ENCODE measurements around the gene VAPA. TPM values are rescaled to one million over a fixed set of nuclear protein-coding genes. Genes with fewer than 3 reads are reported as not detected.

Gene VAPA
- total RNA-seq, 4 donors from 2014 or later: 188 to 221 (median 209) TPM

DNA sequence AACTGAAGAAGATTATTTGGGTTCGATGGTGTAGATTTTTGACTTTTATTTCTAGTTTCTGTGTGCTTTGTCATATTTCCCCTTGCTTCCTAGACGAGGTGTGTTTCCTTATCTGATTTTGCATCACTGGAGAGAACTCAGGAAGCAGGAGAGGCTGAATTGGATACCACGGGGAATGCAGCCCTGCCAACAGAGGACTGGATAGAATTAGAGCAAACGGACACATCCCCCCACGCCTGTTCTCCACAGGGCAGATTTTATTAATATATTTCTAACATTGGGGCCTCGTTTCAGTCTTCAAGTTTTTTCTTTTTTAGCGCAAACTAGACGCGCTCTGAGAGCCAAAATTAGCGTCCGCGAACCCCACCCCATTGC lies 678 bp upstream of the VAPA start:
- no peak for TF ChIP-seq POLR2A (IDR thresholded peaks at IDR 0.05)
- TF ChIP-seq, protein P1, sequence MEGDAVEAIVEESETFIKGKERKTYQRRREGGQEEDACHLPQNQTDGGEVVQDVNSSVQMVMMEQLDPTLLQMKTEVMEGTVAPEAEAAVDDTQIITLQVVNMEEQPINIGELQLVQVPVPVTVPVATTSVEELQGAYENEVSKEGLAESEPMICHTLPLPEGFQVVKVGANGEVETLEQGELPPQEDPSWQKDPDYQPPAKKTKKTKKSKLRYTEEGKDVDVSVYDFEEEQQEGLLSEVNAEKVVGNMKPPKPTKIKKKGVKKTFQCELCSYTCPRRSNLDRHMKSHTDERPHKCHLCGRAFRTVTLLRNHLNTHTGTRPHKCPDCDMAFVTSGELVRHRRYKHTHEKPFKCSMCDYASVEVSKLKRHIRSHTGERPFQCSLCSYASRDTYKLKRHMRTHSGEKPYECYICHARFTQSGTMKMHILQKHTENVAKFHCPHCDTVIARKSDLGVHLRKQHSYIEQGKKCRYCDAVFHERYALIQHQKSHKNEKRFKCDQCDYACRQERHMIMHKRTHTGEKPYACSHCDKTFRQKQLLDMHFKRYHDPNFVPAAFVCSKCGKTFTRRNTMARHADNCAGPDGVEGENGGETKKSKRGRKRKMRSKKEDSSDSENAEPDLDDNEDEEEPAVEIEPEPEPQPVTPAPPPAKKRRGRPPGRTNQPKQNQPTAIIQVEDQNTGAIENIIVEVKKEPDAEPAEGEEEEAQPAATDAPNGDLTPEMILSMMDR (IDR thresholded peaks at IDR 0.05): no peak
- DNase-seq (ENCODE audit: low spot score in 2 of 2): no peak
- 3 to 5% methylated on average over 12 of the region's 12 CpGs for WGBS, 2 donors
- H3K4me3 ChIP-seq (ENCODE audit: low read depth, poor library complexity, severe bottlenecking): peak overlapping the region; percentile 40
- intact Hi-C loops (cut with DNase I; ENCODE audit: low total_unique reads): no loop called here

DNA sequence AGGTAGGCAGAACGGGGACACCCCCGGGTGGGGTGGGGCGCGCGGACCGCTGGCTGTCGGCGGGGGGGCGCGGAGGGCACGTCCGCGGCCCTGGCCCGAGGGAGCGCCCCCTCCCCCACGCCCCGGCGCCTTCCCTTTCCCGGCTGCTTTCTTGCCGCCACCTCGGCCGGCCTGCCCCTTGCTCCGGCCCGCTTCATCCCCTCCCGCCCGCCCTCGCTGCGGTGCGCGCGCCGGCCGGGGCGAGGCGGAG lies 443 bp downstream of the VAPA start:
- peak overlapping the region; percentile 100 for H3K4me3 ChIP-seq (ENCODE audit: low read depth, poor library complexity, severe bottlenecking)
- intact Hi-C loops (cut with DNase I; ENCODE audit: low total_unique reads): no loop called here
- 0% methylated on average over 4 to 10 of the region's 35 CpGs for WGBS, 2 donors
- no peak for DNase-seq (ENCODE audit: low spot score in 2 of 2)
- TF ChIP-seq, protein P1 (IDR thresholded peaks at IDR 0.05): no peak

GRCh38 chr18:9914584-9915290 lies 921 bp downstream of the VAPA start:
- 0 to 1% methylated on average over 15 to 49 of the region's 77 CpGs for WGBS, 2 donors
- no peak for TF ChIP-seq POLR2A (IDR thresholded peaks at IDR 0.05)
- TF ChIP-seq, protein P1 (IDR thresholded peaks at IDR 0.05): no peak

DNA sequence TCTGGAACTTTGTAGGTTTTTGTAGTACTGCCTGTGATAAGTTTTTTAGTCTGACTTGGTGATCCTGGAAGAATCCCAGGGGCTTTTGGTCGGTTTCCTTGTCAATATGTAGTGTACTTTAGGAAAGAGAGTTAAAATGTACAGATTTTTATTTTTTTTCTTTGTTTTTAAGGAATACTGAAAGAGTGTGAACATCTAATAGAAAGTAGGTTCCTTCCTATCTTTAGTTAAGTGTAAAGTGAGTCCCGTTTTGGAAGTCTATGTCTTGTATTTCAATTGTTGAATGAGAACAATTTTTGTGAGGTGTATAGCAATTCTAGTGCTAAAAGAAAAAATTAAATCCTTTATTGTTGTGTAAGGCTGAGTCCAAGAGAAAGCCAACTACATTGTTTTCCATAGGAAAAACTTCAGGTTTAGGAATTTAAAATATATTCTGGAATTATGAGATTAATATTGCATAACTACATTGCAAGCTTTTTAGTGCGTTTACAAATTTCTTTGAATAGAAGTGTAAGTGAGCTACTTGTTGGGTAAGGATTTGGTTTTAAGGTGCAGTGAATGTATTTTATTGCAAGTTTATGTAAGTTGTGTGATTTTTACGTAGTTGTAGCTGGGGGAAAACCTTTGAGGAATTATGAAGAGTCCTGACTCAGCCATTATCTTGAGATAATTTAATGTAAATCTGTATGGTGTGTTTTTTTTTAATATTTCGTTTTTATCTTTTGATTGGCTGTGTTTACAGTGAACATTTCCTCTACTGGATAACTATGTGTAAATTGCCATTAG lies 1.7 kb downstream of the VAPA start:
- no peak for TF ChIP-seq POLR2A (IDR thresholded peaks at IDR 0.05)
- TF ChIP-seq, protein P1 (IDR thresholded peaks at IDR 0.05): no peak
- no peak for DNase-seq (ENCODE audit: low spot score in 2 of 2)
- H3K4me3 ChIP-seq (ENCODE audit: low read depth, poor library complexity, severe bottlenecking): peak overlapping the region; percentile 100
- intact Hi-C loops (cut with DNase I; ENCODE audit: low total_unique reads): loop anchor here (5.0 kb wide), 1 partner anchor 963 kb away; no protein-coding TSS in a partner anchor
- 4 to 5% methylated on average over 5 of the region's 5 CpGs for WGBS, 2 donors

More at GRCh38 chr18:9914584-9915290, 921 bp downstream of the VAPA start:
- DNase-seq (ENCODE audit: low spot score in 2 of 2): peak; percentile 50 to 93
- intact Hi-C loops (cut with DNase I; ENCODE audit: low total_unique reads): loop anchor here (5.0 kb wide), 1 partner anchor 962 kb away; no protein-coding TSS in a partner anchor
- peak overlapping the region; percentile 100 for H3K4me3 ChIP-seq (ENCODE audit: low read depth, poor library complexity, severe bottlenecking)

GRCh38 chr18:9916077-9916639 lies 2.3 kb downstream of the VAPA start:
- 6 to 8% methylated on average over 2 of the region's 2 CpGs for WGBS, 2 donors
- TF ChIP-seq, protein P1 (IDR thresholded peaks at IDR 0.05): no peak
- no peak for TF ChIP-seq POLR2A (IDR thresholded peaks at IDR 0.05)
- intact Hi-C loops (cut with DNase I; ENCODE audit: low total_unique reads): loop anchor here (5.0 kb wide), 1 partner anchor 964 kb away; no protein-coding TSS in a partner anchor
- DNase-seq (ENCODE audit: low spot score in 2 of 2): no peak
- no peak overlapping the region for H3K4me3 ChIP-seq (ENCODE audit: low read depth, poor library complexity, severe bottlenecking)

Data from lower leg skin (tissue), 4 donors.